ENCODE results near the gene MAOB. TPM values are rescaled to one million over a fixed set of nuclear protein-coding genes. Genes with fewer than 3 reads are reported as not detected.

Gene MAOB
- total and polyA plus RNA-seq, 2 experiments from 2014 or later = 1.2 to 2.6 TPM

DNA sequence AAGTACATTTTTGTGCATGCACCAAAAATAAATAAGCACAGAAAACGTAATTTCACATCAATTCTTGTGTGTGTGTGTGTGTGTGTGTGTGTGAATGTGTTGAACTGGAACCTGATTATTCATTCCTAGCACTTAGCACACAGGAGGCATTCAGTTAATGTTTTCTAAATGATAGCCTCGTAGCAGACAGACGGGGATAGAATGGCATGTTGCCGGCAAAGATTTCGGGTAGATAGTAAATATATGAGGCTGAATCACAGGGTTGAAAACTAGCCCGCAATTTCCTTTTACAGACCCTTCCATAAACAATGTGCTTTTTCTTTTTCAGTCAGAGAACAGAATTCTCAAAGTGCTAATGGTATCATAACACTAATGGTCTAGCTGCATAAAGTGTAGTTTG is 13.5 kb downstream of the MAOB start:
- Histone ChIP-seq H3K27me3 (no peaks in the 10 kb centered on the region), H3K4me3 (no peak overlapping the region), H3K27ac (no peak overlapping the region), H3K4me1 (ENCODE audit: low read depth) (no peaks in the 10 kb centered on the region), H3K36me3 (no peaks in the 10 kb centered on the region), H3K9me3 (ENCODE audit: low read depth) (no peaks in the 10 kb centered on the region)
- no peak for DNase-seq (ENCODE audit: low read depth in 1 of 2, low spot score in 1 of 2)
- TF ChIP-seq, protein P1, sequence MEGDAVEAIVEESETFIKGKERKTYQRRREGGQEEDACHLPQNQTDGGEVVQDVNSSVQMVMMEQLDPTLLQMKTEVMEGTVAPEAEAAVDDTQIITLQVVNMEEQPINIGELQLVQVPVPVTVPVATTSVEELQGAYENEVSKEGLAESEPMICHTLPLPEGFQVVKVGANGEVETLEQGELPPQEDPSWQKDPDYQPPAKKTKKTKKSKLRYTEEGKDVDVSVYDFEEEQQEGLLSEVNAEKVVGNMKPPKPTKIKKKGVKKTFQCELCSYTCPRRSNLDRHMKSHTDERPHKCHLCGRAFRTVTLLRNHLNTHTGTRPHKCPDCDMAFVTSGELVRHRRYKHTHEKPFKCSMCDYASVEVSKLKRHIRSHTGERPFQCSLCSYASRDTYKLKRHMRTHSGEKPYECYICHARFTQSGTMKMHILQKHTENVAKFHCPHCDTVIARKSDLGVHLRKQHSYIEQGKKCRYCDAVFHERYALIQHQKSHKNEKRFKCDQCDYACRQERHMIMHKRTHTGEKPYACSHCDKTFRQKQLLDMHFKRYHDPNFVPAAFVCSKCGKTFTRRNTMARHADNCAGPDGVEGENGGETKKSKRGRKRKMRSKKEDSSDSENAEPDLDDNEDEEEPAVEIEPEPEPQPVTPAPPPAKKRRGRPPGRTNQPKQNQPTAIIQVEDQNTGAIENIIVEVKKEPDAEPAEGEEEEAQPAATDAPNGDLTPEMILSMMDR (IDR thresholded peaks at IDR 0.05; ENCODE audit: low read depth, low read length) = no peak

- Histone ChIP-seq H3K4me3 (no peak overlapping the region), H3K36me3 (no peaks in the 10 kb centered on the region), H3K4me1 (ENCODE audit: low read depth) (no peaks in the 10 kb centered on the region), H3K27ac (no peak overlapping the region), H3K27me3 (no peaks in the 10 kb centered on the region), H3K9me3 (ENCODE audit: low read depth) (no peaks in the 10 kb centered on the region)
- TF ChIP-seq, protein P1 (IDR thresholded peaks at IDR 0.05; ENCODE audit: low read depth, low read length) = no peak
- DNase-seq (ENCODE audit: low read depth in 1 of 2, low spot score in 1 of 2) = no peak
These were observed 15.8 kb downstream of the MAOB start for GRCh38 chrX:43866423-43866822.

DNA sequence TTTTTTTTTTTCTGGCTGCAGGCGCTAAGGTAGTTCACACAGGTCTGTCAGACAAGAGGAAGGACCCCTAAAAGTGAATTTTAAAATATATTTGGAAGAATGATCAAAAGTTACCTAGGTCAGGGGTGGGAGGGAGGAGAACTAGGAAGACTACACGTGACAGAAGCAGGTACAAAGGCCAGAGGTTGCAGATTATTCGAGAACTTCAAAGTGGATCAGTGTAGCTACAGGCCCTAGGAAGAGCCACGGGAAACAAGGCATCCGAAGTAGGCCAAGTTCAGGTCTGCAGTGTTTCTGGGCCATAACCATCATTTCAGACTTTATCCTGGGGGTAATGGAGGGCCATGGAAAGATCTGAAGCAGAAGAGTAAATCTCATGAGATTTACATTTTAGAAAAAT is 16.5 kb downstream of the MAOB start:
- no peaks in the 10 kb centered on the region for H3K9me3 ChIP-seq (ENCODE audit: low read depth)
- H3K27ac ChIP-seq = no peak overlapping the region
- H3K4me3 ChIP-seq = no peak overlapping the region
- TF ChIP-seq, protein P1 (IDR thresholded peaks at IDR 0.05; ENCODE audit: low read depth, low read length) = no peak
- H3K4me1 ChIP-seq (ENCODE audit: low read depth) = no peaks in the 10 kb centered on the region
- H3K36me3 ChIP-seq = no peaks in the 10 kb centered on the region
- DNase-seq (ENCODE audit: low read depth in 1 of 2, low spot score in 1 of 2) = no peak
- H3K27me3 ChIP-seq = no peaks in the 10 kb centered on the region

DNA sequence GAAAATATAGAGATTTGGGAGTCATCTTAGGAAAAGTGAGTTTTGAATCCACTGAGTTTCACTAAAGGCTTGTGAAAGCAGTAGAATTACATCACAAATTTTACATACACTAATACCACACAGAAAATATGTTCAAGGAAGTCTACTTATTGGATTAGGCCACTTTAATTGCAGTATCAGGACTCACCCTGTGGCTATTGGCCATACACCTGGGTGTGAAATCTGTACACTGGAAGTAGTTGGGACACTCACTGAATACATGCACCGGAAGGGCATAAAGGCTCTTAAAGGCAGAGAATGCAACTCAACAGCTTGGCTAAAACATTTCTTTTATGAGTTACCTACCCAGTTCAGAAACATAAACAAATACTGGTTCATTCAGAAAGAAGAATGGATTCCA is 19.8 kb downstream of the MAOB start:
- Histone ChIP-seq H3K9me3 (ENCODE audit: low read depth) (no peaks in the 10 kb centered on the region), H3K27me3 (no peaks in the 10 kb centered on the region), H3K36me3 (no peaks in the 10 kb centered on the region), H3K4me1 (ENCODE audit: low read depth) (no peaks in the 10 kb centered on the region), H3K4me3 (no peak overlapping the region), H3K27ac (no peak overlapping the region)
- TF ChIP-seq, protein P1 (IDR thresholded peaks at IDR 0.05; ENCODE audit: low read depth, low read length) = no peak
- DNase-seq (ENCODE audit: low read depth in 1 of 2, low spot score in 1 of 2) = no peak

DNA sequence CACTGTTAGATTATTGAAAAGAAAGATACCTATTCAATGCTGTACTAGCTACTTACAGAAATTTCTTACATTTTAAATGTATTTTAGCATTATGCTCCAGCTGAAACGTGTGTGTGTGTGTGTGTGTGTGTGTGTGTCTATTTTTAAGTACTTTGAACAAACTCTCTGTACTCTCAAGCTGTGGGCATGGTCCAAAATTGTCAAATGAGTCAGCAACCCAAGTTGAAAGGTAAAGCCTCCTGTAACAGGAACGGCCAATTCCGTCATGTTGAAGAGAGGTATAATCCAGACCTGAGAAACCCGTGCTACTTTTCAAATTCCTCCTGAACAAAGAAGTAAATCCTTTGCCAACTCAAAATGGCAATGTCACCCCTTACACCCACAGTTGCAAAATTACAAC is 20.5 kb downstream of the MAOB start:
- TF ChIP-seq, protein P1 (IDR thresholded peaks at IDR 0.05; ENCODE audit: low read depth, low read length) = no peak
- Histone ChIP-seq H3K27me3 (no peaks in the 10 kb centered on the region), H3K27ac (no peak overlapping the region), H3K9me3 (ENCODE audit: low read depth) (no peaks in the 10 kb centered on the region), H3K36me3 (no peaks in the 10 kb centered on the region), H3K4me1 (ENCODE audit: low read depth) (no peaks in the 10 kb centered on the region), H3K4me3 (no peak overlapping the region)
- no peak for DNase-seq (ENCODE audit: low read depth in 1 of 2, low spot score in 1 of 2)
